GM12872 (cell line): Measurements from ENCODE around the gene TM4SF1.
A peak's percentile ranks its signal among the peaks of the same experiment; 100 is the strongest.

ENCODE experiments used
- TF ChIP-seq, protein P1 (sequence below): IDR thresholded peaks from 3 replicates; pipeline ENCODE4 v1.5.1; 2011; ENCODE audit warnings: low read depth, mild to moderate bottlenecking, low read length, moderate library complexity; ENCODE audit not compliant: insufficient read depth

TM4SF1 gene

DNA sequence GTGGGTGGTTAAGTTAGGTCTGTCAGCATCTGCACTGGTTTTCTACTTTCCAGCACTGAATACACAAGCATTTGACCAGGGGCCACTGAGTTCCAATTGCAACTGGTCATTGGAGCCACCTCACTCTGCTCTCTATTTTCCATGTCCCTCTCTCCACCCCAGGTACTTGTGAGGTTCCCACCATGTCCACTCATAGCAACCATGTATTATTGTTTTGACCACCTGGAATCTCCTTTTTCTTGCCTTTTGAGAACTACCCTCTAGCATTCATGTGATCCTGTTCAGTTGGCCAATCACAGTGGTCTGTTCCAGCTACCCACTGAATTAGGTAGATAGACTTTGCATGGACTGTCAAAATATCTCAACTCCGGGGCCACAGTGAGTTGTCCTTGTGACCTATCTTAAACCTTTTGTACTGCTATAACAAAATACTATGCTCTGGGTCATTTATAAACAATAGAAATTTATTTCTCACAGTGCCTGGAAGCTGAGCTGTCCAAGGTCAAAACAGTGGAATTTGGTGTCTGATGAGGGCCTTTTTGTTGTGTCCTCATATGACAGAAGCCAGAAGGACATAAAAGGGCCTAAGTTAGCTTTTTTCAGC lies 23.8 kb downstream of the TM4SF1 start:
- TF ChIP-seq, protein P1, sequence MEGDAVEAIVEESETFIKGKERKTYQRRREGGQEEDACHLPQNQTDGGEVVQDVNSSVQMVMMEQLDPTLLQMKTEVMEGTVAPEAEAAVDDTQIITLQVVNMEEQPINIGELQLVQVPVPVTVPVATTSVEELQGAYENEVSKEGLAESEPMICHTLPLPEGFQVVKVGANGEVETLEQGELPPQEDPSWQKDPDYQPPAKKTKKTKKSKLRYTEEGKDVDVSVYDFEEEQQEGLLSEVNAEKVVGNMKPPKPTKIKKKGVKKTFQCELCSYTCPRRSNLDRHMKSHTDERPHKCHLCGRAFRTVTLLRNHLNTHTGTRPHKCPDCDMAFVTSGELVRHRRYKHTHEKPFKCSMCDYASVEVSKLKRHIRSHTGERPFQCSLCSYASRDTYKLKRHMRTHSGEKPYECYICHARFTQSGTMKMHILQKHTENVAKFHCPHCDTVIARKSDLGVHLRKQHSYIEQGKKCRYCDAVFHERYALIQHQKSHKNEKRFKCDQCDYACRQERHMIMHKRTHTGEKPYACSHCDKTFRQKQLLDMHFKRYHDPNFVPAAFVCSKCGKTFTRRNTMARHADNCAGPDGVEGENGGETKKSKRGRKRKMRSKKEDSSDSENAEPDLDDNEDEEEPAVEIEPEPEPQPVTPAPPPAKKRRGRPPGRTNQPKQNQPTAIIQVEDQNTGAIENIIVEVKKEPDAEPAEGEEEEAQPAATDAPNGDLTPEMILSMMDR: no peak

DNA sequence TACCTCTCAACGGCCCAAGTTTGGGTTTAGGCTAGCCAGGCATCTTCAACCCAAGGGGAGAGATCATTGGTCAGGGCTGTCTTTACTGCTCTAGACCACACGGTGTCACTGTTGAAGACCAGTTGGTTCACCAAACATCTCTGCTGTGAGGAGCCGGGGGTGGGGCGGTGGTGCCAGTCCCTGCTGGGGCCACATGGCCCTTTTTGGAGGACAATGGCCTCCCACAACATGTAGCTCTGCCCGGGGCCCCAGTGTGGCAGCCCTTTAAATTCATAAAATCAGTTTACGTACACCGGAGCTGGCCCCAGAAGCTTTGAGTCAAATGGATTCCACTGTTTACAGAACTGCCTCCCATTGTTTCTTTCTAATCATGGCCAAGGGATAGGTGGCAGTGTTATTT lies 24.9 kb downstream of the TM4SF1 start:
- TF ChIP-seq, protein P1: peak; percentile 85

DNA sequence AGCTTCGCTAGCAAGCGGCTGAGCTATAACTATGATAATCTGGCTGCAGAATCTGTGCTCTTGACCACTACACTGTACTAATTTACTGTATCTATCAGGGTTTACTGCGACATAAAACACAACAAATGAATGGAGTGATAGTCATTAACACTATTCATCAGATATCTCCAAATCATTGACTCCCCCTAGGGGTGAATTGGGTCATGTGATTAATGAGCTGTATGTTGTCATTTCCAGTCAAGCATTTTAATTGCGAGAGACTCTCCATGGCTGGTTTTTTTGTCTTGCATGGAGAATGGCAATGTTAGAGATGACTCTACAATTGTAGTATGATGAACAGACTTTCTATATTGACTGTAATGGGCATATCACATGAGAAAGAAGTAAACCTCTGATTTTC lies 33.5 kb downstream of the TM4SF1 start:
- TF ChIP-seq, protein P1: 0 out of 3 replicates have a peak, but pooled peaks have one; percentile 14

DNA sequence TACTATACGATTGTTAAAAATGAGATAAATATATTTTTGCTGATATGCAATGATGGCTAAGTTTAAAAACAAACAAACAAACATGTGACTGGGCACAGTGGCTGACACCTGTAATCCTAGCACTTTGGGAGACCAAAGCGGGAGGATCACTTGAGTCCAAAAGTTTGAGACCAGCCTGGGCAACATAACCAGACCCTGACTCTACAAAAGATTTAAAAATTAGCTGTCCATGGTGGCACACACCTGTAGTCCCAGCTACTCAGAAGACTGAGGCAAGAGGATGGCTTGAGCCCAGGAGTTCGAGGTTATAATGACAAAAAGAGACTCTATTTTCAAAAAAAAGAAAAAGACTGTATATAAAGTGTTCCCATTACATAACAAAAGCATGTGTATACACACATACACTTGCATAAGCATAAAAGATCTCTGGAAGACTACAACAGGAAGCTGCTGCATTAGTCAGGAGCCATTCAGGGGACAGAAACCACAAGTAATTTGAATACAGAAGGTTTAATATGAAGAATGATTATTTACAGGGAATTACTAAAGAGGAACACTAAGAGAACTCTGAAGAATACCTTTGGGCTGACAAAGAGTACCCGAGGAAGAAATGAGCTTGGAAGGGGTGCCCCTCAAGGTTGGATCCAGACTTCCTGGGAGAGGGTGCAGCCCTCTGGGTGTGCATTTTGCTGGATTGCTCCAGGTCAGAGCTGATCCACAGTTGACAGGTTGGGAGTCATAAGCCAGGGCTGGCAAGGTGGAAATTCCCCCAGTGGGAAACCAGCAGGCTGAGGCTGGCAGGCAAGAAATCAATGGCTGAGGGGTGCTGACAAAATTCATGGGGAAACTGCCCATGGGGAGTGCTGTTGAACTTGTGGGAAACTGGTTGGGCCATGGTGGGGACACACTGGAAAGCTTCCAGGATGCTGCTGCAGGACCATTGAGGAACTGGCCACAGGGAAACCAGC lies 34.8 kb downstream of the TM4SF1 start:
- TF ChIP-seq, protein P1: no peak

DNA sequence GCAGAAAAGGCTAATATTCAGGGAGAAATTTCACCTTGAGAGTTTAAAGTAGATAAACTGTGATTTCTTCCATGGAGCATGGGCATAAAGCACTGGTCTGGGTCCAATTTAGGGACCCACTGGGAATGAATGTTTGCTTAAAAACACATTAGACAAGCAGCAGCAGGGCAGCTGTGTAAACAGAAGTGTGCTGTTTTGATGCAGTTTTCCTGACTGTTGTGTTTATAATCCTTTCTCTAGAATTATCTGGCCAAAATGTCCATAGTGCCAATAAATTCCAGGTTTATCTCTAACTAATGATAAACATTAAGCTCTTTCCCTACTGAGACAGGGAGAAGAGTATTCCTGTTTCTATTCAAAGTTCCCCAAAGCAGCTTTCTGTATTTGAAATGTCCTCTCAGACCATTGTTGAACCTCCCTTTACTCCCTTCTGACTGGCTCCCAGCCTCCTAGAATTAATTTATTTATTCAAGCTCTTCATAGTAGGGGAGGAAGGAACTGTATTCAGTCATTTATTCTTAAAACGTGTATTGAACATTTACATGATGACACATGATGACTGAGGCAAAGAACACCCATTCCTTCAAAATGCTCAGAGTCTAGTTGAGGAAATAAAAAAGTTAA lies 37.0 kb downstream of the TM4SF1 start:
- TF ChIP-seq, protein P1: no peak

DNA sequence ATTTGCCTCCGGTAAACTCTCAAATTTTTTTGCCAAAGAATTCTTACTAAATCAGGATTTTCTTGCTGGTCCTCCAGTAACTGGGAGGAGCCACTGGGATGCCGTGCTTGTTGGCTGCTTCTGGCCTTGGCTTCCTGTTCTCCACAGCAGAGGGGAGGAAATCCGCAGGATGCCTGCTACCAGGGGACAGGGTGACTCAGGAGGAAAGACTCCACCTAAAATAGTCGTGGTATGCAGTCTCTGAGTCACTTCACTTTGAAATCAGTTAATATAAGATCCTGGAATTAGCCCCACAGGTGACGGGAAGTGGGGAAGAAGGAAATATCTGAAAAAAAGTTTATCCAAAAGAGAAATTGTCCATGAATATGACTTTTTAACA lies 37.5 kb downstream of the TM4SF1 start:
- TF ChIP-seq, protein P1: no peak

DNA sequence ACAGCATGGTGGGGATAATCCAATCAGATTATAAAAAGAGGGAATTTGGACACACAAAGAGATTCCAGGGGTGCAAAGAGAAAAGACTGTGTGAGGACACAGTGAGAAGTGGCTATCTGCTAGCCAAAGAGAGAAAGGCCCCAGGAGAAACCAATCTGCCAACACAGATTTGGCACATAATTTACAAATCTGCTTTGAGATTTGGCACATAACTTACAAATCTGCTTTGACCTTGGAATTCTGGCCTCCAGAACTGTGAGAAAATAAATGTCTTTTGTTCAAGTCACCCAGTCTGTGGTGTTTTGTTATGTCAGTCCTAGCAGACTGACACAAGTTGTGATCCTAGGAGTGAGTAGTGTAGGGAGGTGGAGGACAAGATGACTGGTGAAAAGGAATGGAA lies 40.5 kb downstream of the TM4SF1 start:
- TF ChIP-seq, protein P1: no peak
